ENCODE data around the gene GIT1.
A peak's percentile ranks its signal among the peaks of the same experiment; 100 is the strongest.

The GIT1 gene

DNA sequence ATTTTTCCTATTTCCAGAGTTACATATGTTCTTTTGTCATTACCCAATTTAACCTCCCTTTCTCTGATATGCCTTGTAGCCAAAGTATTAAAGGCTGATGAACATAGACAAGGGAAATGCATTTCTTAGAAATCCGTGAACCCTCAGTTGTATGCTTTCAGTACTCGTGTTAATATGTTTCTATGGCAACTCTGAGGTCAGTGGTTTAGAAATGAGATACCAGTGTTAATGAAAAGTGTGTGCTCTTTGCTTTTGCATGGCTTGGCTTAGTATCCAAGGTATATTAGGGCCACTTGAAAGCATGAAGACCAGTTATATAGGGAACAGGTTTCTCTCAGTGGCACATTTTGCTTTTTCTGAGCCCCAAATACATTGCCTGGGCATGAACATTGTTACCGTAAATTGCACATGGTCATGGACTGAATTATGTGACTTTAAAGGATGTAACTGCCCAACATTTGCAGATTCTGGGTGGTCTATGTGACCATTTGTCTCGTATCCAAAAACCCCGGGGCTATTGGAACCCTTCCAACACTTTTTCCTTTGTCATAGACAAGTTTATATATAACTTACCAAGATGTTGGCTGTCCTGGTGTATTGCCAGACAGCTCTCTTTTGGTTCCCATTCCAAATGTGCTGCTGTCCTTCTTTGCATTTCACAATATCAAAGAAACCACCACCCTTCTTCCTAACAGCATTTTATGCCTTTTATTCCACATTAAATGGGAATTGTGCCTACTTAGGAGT, 40.1 kb downstream of the GIT1 start:
- DNase-seq (ENCODE audit: low read depth): peak; percentile 60
- TF ChIP-seq, protein P1, sequence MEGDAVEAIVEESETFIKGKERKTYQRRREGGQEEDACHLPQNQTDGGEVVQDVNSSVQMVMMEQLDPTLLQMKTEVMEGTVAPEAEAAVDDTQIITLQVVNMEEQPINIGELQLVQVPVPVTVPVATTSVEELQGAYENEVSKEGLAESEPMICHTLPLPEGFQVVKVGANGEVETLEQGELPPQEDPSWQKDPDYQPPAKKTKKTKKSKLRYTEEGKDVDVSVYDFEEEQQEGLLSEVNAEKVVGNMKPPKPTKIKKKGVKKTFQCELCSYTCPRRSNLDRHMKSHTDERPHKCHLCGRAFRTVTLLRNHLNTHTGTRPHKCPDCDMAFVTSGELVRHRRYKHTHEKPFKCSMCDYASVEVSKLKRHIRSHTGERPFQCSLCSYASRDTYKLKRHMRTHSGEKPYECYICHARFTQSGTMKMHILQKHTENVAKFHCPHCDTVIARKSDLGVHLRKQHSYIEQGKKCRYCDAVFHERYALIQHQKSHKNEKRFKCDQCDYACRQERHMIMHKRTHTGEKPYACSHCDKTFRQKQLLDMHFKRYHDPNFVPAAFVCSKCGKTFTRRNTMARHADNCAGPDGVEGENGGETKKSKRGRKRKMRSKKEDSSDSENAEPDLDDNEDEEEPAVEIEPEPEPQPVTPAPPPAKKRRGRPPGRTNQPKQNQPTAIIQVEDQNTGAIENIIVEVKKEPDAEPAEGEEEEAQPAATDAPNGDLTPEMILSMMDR (IDR thresholded peaks at IDR 0.05; ENCODE audit: low read depth, low read length, missing control alignments): no peak
- in situ Hi-C loops (cut with HindIII; ENCODE audit: low sequenced_read_pairs): loop anchor here (10.0 kb wide), 1 partner anchor 165 kb away; no protein-coding TSS in a partner anchor
- H3K4me3 ChIP-seq (ENCODE audit: low read depth, low read length): no peak overlapping the region

DNA sequence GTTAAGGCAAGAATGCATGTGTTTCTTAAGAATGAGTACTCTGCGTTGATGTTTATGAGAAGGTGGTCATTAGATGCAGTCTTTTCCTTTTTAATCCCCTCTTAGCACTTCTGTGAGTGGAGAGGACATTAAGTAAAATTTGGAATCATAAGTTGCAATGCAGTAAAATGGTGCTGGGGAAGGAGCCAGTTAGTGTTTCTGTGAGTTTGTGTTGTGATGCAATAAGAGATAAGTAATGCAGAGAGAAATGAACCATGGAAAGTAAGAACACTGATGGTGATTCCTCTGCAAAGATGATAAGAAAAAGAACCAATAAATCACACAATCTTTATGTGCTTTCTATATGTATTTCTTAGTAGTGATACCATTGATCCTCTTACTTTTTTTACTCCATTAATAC, 42.6 kb downstream of the GIT1 start:
- TF ChIP-seq, protein P1 (IDR thresholded peaks at IDR 0.05; ENCODE audit: low read depth, low read length, missing control alignments): no peak
- in situ Hi-C loops (cut with HindIII; ENCODE audit: low sequenced_read_pairs): loop anchor here (10.0 kb wide), 1 partner anchor 162 kb away; no protein-coding TSS in a partner anchor
- no peak overlapping the region for H3K4me3 ChIP-seq (ENCODE audit: low read depth, low read length)
- DNase-seq (ENCODE audit: low read depth): no peak

DNA sequence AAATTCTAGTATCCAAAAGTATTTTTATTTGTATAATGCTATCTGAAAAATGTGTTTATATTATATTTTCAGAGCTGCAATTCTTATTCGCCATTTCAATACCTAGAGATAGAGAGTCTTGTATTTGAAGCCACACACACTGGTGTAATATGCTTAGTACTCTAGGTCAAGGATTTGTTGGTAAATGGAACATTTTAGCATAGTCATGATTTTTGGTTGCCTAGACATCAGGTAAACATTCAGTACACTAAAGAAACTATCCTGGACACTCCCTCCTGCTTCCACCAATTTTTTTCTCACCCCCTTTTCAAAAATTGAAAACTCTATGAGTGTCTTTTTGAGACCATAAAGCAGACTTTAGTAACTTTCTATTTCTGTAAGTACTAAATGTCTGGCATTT, 43.4 kb downstream of the GIT1 start:
- DNase-seq (ENCODE audit: low read depth): no peak
- TF ChIP-seq, protein P1 (IDR thresholded peaks at IDR 0.05; ENCODE audit: low read depth, low read length, missing control alignments): no peak
- H3K4me3 ChIP-seq (ENCODE audit: low read depth, low read length): no peak overlapping the region
- in situ Hi-C loops (cut with HindIII; ENCODE audit: low sequenced_read_pairs): loop anchor here (10.0 kb wide), 1 partner anchor 161 kb away; no protein-coding TSS in a partner anchor

DNA sequence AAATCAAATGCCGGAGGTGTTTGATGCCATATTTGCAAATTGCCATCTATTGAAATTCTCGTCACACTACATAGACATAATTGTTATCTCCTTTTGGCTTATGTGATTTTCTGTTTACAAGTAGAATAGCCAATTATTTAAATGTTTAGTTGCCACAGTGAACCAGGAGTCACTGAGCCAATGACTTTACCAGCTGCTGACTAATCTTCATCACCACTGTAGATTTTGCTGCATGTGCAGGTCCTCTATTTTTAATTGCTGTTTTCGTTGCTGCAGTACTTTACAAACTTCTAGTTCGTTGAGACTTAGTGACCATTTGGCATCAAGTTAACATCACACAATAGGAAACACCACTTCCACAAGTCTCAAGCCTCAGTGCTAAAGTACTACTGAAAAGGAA, 45.4 kb downstream of the GIT1 start:
- TF ChIP-seq, protein P1 (IDR thresholded peaks at IDR 0.05; ENCODE audit: low read depth, low read length, missing control alignments): no peak
- no peak overlapping the region for H3K4me3 ChIP-seq (ENCODE audit: low read depth, low read length)
- DNase-seq (ENCODE audit: low read depth): no peak
- in situ Hi-C loops (cut with HindIII; ENCODE audit: low sequenced_read_pairs): loop anchor here (10.0 kb wide), 1 partner anchor 159 kb away; no protein-coding TSS in a partner anchor

DNA sequence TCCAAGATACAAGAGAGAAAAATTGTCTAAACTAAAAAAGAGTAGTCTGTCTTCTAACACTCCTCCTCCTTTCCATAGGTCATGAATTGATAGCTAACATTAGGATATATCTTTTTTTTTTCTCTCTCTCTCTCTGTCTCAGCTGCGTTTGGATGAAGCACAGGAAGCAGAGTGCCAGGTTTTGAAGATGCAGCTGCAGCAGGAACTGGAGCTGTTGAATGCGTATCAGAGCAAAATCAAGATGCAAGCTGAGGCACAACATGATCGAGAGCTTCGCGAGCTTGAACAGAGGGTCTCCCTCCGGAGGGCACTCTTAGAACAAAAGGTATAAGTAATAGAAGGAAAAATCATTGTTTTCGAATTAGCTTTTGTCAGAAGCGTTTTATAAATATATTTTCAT, 55.5 kb downstream of the GIT1 start:
- in situ Hi-C loops (cut with HindIII; ENCODE audit: low sequenced_read_pairs): no loop called here
- no peak overlapping the region for H3K4me3 ChIP-seq (ENCODE audit: low read depth, low read length)
- TF ChIP-seq, protein P1 (IDR thresholded peaks at IDR 0.05; ENCODE audit: low read depth, low read length, missing control alignments): no peak
- no peak for DNase-seq (ENCODE audit: low read depth)

DNA sequence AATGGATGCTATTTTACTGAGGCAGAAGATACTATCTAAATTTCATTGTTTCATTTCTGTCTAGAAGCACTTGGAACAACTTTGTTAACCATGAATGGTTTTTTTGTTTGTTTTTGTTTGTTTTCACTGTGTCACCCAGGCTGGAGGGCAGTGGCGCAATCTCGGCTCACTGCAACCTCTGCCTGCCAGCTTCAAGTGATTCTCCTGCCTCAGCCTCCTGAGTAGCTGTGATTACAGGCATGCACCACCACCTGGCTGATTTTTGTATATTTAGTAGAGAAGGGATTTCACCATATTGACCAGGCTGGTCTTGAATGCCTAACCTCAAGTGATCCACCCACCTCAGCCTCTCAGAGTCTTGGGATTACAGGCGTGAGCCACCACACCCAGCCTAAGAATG, 63.1 kb downstream of the GIT1 start:
- H3K4me3 ChIP-seq (ENCODE audit: low read depth, low read length): no peak overlapping the region
- no peak for DNase-seq (ENCODE audit: low read depth)
- in situ Hi-C loops (cut with HindIII; ENCODE audit: low sequenced_read_pairs): loop anchor here (10.0 kb wide), 2 partner anchors 72 to 172 kb away; no protein-coding TSS in a partner anchor
- TF ChIP-seq, protein P1 (IDR thresholded peaks at IDR 0.05; ENCODE audit: low read depth, low read length, missing control alignments): no peak
